ENCODE data around the gene CALD1.

DNA sequence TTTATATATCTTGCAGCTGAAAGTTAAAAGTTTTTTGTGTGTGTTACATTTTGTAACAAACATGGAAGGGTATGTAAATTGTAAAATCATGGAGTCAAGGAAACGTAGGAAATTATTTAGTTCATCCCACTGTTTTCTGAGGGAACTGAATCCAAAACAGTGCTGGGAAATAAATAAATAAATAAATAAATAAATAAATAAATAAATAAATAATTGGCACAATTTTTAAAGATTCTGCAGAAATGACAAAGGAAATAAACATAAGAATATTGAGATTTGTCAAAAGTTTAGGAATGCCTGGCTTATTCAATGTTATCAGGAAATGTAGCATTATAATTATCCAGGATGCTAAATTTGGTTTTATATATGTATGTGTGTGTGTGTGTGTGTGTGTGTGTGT is 115.5 kb downstream of the CALD1 start:
- TF ChIP-seq, protein P1, sequence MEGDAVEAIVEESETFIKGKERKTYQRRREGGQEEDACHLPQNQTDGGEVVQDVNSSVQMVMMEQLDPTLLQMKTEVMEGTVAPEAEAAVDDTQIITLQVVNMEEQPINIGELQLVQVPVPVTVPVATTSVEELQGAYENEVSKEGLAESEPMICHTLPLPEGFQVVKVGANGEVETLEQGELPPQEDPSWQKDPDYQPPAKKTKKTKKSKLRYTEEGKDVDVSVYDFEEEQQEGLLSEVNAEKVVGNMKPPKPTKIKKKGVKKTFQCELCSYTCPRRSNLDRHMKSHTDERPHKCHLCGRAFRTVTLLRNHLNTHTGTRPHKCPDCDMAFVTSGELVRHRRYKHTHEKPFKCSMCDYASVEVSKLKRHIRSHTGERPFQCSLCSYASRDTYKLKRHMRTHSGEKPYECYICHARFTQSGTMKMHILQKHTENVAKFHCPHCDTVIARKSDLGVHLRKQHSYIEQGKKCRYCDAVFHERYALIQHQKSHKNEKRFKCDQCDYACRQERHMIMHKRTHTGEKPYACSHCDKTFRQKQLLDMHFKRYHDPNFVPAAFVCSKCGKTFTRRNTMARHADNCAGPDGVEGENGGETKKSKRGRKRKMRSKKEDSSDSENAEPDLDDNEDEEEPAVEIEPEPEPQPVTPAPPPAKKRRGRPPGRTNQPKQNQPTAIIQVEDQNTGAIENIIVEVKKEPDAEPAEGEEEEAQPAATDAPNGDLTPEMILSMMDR (IDR thresholded peaks at IDR 0.05; ENCODE audit: borderline replicate concordance, extremely low read depth, low read length, poor library complexity, severe bottlenecking): no peak
- no peak for TF ChIP-seq EZH2 (IDR thresholded peaks at IDR 0.05; ENCODE audit: borderline replicate concordance, low read depth, low read length, severe bottlenecking)

Measured in DND-41 (cell line).